GM03348 (cell line): ENCODE data around the gene EPG5.
"Not testable (repeated sequence)": the region's sequence is repeated elsewhere in the genome, so short reads cannot be mapped to it uniquely, and the experiment has no call there.

Experiments
- DNase-seq: peaks from one replicate; pipeline ENCODE4 v3.0.0; 2012; ENCODE audit warnings: low spot score

EPG5 gene

DNA sequence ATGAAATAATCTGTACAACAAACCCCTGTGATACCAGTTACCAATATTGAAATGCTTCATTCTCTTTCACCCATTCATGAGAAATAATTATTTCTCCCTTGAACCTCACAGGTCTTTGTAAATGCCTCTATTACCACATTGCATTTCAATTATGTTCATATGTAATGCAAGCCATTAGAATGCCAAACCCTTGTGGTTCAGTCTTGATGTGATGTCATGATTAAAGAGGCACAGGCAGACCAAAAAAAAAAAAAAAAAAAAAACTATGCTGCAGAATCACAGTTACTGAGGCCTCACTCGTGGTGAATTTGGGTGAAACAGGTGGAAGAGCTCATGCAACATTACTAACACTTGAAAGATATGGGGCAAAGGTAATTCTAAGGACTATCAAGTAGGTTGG lies 9.4 kb upstream of the EPG5 start:
- DNase-seq = peak; percentile 25

DNA sequence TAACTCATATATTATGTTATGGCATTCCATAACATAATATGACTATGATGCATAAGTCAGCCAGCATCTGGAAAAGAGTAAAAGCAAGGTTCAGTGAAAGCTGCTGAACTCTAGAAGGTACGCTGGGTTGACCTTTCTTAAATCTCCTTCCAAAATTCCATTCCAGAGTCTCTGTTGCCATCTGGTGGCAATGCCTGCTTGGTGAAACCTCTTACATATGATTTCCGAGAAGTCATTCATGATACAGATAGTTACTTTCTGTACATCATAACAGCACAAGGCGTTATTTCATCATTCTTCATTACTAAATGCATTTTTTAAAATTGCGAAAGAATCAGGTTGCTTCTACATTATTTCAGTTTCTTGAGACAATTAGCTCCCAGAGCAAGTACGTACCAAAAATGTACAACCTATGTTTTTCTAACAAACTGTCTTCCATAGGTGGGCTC lies 7.0 kb upstream of the EPG5 start:
- DNase-seq = peak; percentile 75

DNA sequence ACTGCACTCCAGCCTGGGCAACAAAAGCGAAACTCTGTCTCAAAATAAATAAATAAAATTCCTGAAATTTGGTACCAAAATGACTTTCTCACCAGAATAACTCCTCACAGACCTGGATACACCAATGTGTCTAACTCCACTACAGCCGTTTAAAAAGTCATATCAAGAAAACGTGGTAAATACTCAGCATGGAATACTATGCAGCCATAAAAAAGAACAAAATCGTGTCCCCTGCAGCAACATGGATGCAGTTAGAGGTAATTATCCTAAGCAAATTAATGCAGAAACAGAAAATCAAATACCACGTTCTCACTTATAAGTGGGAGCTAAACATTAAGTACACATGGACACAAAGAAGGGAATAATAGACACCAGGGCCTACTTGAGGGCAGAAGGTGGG lies 2.2 kb downstream of the EPG5 start:
- not testable (repeated sequence) for DNase-seq

DNA sequence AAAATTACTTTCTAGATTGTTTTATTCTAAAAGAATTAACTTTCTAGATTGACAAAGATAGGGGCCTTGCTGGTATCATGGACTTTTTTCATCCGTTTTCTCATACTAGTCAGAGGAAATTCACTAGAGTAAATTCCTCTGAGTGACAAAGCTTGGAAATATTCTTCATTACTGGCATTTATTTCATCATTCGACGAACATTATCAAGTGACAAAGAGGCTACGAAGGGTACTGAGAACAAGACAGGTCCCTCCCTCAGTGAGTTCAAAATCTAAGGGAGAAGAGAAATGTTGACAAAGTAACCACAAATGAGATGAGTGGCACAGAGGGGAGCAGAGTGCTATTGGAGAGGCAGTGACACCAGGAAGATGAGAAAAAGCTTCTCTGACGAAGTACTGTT lies 4.3 kb downstream of the EPG5 start:
- peak; percentile 51 for DNase-seq

DNA sequence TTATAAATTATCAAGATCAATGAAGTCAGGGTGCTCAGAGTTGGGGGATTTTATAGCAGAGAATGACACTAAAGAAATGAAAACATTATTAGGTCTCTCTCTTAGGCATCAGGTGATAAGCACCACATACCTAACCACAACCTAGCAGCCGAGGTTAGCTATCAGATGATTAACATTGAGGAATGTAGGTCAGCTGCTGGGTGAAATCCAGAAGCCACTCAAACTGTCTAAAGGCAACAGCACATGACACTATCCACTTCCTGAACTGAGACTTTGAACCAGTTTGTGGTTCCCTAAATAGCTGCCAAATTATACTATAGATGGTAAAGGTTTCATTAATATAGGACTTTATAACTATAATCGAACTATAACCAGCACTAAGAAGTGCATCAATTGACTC lies 4.7 kb downstream of the EPG5 start:
- DNase-seq = peak; percentile 47

DNA sequence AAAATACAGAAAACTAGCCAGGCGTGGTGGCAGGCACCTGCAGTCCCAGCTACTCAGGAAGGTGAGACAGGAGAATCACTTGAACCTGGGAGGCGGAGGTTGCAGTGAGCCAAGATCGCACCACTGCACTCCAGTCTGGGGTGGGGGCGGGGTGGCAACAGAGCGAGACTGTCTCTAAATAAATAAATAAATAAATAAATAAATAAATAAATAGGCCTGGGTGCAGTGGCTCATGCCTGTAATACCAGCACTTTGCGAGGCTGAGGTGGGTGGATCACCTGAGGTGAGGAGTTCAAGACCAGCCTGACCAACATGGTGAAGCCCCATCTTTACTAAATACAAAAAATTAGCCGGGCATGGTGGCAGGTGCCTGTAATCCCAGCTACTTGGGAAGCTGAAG lies 7.6 kb downstream of the EPG5 start:
- DNase-seq = not testable (repeated sequence)

DNA sequence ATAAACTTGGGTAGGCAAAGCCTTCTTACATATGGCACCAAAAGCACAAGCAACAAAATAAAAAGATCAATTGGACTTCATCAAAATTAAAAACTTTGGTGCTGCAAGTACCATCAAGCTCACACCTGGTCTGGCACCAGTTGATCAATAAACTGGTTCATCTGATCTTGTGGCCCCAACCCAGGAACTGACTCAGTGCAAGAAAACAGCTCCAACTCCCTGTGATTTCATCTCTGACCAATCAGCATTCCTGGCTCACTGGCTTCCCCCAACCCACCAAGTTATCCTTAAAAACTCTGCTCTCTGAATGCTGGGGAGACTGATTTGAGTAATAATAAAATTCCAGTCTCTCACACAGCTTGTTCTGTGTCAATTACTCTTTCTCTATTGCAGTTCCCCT lies 8.4 kb downstream of the EPG5 start:
- DNase-seq = no peak

DNA sequence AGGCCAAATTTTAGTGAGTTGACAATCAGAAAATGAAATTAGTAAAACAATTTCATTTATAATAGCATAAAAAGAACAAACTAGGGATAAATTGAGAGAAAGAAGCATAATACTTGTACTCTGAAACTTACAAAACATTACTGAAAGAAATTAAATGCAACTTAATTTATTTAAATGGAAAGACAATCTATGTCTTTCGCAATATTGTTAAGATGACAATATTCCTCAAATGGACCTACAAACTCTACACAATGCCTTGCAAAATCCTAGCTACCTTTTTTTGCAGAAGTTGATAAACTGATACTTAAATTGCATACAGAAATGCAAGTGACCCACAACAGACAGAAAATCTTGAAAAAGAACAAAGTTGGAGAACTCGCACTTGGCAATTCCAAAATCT lies 9.1 kb downstream of the EPG5 start:
- no peak for DNase-seq

DNA sequence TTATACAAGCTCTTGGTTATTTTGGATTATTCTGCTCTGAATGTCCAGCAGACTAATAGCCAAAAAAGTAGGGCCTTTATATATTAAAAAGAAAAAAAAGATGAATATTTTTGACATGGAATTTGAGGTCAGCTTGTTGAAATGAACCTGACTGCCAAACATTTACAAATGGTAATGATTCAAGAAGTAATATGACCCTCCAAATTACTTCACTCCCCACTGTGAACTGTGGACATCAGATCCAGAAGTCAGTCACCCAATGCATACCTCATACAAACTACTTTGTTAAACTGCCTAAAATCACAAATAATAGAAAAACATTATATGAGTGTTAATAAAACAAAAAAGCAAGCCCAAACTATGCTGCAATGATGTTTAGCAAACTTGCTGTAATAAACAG lies 10.0 kb downstream of the EPG5 start:
- DNase-seq = peak; percentile 72

DNA sequence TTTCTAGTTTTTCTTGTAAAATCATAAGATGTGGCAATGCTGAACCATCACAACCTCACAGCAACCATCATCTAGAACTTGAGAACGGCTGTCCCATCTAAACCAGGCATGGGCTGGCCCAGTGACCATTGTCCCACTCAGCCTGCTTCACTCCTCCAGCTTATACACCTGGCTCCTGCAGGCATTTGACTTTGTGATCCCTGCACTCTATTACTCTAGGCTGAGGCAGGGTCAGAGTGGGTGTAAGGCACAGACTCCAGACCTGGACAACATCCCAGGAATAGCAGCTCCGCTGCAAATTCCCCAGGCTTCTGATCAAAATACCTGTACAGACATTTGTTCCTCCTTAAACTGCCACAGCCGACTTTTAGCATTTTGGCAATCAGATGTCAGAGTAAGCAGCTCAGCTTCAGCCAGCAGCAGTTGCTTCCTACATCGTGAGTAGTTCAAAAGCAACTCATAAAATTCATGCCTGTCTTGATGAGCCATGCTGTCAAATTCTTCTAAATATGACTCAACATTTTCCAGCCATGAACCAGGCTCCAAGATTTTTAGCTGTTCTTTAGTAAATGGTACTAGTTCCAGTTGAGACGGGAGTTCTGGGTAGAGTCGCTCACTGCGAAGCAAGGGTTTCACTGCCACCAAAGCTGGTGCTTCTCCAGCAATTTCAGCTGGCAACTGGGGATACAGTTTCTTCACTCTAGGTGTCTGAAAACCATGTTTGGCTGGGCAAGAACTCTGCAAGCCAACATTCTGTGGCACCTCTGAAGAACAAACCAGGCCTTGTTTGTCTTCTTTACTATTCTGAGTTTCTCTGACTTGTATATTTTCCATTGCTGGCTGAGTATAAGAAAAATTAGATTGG lies 12.8 kb downstream of the EPG5 start:
- DNase-seq = peak; percentile 81

DNA sequence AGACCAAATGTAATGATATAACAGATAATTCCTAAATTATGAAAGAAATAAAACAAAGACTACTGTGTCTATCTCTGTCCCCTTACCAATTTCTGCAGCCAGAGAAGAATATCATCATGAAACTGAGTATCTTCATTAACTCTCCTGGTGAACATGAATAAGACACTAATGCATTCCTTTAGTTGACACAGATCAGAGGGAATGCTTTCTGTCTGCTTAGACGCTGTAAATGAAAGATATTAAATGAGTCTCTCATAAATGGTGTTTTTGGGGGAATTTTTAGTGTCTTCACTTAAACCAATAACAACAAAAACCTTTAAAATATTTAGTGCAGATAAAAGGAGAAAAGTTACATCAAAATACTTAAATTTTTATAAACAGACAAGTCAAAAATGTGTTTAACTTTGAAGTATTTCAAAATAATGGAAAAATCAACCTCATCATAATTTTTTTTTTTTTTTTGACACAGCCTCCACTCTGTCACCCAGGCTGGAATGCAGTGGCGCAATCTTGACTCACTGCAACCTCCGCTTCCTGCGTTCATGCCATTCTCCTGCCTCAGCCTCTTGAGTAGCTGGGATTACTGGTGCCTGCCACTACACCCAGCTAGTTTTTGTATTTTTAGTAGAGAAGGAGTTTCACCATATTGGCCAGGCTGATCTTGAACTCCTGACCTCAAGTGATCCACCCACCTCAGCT lies 16.0 kb downstream of the EPG5 start:
- DNase-seq = peak; percentile 35

DNA sequence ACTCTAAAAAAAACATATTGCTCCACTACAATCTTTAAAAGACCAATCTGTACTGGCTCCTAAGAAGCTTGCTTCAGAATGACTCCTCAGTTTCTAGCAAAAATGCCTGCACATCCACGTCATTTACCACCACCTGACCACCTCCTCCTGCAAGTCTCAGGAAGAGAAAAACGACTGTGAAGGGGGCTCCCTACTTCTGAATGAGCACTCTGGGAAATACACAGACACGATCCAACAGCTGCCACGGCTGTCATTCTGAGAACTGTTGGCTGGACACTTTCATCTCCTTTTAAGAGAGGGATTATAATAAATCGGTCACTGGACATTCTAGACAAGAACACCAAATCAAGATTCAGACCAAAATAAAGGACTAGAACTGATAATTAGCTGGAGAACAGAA lies 21.5 kb downstream of the EPG5 start:
- DNase-seq = no peak

DNA sequence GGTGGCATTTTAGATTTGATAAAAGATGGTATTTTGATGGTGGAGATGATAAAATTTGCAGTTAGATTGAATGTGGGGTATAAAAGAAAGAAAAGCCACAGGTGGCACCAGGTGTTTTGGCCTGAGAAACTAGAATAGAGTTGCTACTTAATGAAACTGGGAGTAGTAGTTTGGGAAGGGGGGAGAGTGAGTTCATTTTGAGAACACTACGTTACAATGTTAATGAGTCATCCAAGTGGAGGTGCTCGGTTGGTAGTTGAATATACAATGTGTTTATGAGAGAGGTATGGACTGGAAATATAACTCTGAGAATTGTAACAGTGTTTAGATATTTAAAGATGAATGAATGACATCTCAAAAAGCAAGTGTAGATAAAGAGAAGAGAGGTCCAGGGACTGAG lies 26.4 kb downstream of the EPG5 start:
- DNase-seq = no peak

DNA sequence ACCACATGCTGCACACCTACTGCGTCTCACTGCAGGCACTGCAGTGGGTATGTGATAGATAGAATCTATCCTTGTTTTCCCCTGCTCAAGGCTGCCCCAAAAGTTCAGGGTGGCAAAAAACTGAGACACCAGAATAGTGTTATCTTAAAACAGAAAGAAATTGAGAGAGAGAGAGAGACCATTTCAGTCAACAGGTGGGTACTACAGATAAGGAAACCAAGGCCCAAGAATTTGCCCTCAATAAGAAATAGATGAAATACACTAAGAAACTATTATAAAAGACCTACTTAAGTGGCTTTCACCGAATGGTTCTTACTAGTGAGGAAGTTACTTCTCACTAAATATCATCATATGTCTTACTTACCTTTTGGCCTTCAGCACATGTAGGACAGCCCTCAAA lies 27.9 kb downstream of the EPG5 start:
- DNase-seq = no peak

DNA sequence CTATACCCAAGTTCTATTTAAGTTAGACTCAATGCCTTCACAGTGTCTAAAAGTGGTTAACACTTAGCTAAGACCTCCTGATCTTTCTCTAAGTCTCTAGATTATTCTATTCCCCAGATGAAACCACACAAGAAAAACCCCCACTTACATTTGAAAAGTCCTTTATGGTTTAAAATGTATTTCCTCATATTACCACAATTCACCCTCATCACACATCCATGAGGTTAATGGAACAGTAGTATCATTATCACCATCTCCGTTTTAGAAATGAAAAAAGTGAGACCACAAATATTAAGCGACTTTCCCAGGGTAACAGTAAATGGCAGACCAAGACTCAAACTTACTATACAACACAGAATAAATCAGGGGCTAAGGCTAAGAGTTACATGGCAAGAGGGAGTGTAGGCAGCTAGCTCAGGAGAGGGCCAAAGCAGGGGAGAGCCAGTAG lies 28.6 kb downstream of the EPG5 start:
- no peak for DNase-seq

DNA sequence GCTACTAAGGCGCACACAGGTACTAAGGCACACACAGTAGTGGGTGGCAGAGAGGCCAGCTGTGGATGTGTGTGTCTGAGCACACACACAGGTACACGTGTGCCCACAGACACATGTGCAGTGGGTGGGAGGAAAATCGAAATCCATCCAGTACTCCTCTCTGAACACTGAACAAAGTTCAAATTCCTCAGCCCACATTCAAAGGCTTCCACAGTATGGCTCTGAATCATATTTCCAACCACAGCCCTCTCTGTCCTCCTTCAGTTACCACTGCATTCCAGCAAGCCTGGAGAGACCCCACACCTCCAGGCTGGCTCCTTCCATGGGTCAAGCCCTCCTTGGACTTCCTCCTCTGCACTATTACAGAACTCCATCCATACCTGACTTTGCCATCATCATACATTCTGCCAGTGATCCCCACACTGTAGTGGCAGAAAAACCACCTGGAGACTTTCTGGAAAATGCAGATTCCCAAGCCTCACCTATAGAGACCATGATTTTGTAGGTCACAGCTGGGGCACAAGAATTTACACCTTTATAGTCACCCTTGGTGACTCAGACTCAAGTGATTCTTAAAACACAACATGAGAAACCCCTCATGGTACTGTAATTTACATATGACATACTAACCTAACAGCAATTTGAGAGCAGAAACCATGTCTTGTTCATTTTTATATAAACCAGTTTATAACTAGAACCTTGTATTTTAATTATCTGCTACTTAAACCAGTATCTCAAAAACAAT lies 31.4 kb downstream of the EPG5 start:
- DNase-seq = peak; percentile 74

DNA sequence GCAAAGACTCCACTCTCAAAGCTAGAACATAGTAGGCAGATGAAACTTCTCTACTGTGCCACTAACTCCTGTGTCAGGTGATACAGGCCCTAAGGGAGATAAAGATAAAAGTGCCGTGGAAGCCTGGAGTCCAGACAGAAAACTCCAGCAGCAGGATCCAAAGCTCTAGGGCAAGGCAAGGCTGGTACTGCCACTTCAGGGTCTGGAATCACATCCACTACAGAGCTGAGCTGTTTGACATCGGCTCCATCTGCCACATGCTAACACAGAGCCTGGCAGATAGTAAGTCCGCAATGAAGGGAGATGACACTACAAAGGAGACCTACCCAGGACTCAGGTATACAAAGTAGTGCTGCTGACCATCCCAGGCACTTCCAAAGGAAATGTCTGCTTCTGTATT lies 34.4 kb downstream of the EPG5 start:
- DNase-seq = no peak

DNA sequence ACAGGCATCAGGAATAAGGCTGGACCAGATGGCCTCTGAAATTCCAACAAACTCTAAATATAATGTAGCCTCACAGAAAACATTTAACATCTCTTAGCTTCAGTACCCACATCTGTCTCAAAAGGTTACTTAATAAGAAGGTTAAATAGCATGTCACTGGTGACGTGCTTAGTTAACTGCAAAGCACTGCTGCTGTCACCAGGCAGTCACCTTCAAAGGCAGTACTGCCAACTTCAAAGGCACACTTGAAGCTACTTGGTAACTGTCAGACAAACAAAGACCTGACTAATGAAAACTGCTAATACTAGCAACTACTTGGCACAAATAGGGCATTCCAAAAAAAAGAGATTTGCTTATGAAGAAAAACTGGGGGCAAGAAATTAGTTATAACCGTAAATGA lies 36.2 kb downstream of the EPG5 start:
- no peak for DNase-seq

DNA sequence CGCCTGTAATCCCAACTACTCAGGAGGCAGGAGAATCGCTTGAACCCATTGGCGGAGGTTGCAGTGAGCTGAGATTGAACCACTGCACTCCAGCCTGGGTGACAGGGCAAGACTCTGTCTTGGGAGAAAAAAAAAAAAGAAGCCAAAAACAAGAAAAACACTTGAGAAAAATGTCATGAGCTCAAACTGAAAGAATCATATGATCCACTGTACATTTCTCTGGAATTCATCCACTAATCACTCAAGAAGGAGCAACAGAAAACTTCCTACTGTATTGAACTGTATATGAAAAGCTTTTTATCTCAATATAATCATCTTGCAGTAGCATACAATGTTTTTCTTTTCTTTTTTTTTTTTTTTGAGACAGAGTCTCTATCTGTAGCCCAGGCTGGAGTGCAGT lies 40.4 kb downstream of the EPG5 start:
- no peak for DNase-seq

DNA sequence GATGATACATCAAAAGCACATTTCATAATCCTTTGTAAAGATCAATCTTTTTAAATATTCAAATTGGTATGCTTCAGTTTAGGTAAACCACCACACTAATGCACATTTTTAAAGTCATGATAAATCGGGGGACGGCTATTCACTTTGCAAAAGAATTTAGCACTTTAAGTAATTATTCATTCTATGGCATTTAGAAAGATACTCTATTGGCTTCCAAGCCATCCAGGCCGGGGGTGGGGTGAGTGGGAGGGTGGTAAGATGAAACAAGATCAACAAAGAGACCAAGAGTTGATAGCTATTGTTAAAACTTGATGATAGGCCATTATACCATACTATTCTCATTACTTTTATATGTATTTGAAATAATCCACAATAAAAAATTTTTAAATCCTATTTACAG lies 41.0 kb downstream of the EPG5 start:
- DNase-seq = no peak

DNA sequence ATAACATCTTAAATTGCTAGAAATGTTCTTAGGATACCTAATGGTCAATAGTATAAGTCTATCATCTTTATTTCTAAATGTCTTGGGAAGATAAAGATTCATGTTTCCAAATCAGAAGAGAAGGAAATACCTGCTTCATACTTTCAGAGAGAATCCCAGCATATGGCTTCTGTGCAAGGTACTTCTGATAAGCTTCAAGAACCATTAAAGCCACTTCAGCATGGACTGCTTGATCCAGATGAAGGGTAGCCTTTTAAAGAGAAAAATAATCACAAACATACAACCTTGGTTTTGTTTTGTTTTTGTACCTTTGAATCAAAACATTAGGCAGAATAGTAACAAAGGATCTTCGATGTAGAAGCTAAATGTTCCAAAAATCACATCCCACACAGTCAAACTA lies 44.0 kb downstream of the EPG5 start:
- no peak for DNase-seq

DNA sequence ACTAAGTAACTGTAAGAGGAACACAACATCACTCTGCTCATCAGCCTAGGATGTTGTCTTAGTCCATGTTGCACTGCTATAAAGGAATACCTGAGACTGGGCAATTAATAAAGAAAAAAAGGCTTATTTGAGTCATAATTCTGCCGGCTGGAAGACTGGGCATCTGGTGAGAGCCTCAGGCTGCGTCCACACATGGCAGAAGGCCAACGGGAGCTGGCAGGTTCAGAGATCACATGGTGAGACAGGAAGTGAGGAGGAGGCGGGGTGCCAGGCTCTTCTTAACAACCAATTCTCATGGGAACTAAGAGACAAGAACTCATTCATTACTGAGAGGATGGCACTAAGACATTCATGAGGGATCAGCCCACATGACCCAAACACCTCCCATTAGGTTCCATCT lies 46.8 kb downstream of the EPG5 start:
- DNase-seq = peak; percentile 15

DNA sequence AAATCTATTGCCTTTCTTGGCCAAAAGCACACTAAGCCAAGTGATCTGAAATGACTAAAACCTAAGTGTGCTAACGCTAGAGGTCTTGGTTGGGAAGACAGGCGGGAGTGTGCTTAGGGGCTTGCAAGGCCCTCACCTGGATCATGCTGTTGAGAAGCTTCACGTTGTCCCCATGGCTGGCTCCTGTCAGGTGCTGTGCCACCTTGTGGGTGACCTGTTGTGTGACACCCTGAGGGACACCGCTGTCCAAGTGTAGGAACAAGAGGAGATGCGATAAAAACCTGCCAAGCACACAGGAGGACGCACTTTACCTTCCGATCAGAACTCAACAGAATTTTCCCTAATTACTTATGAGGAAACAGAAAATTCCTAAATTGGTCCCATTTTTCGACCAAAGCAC lies 50.8 kb downstream of the EPG5 start:
- no peak for DNase-seq
